GM04503 (cell line): ENCODE measurements around the gene NWD2.

Experiments used
- DNase-seq: peaks from one replicate; pipeline ENCODE4 v3.0.0-alpha.2; 2012; ENCODE audit warnings: low read depth

Gene NWD2

GRCh38 chr4:37465296-37465695 lies 220.8 kb downstream of the NWD2 start:
- DNase-seq: no peak

DNA sequence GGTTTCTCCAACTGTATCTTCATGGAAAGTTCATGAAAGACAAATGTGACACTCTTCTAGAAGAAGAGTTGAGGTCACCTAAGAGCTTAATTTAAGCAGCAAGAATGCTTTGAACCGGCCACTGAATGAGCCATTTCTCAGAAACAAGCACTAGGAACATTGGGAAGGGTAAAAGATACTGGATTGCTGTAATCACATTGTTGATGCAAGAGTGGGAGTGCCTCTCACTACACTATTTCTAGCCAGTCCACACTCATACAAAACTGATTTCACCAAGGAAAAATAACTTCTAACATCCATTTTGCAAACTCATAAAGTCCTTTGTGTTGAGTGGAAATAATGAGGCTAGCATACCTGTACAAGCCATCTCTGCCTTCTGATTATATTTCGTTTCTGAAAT lies 221.3 kb downstream of the NWD2 start:
- DNase-seq: no peak

DNA sequence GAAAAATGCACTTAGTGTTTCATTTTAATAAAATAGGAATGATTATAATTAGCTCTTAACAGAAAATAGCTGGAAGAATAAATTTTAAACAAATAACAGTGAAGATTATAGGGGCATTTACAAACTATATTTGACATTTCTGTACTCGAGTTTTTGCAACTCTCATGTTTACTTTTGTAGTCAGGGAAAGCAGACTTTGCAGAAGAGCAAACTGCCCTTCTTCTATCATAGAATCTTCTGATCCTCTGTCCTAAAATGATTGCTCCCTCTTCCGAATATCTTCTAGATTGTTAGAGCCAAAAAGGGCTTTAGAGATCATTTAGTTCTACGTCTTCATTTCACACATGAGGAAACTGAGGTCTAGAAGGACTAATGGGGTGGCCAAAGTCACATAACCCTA lies 222.7 kb downstream of the NWD2 start:
- no peak for DNase-seq

- DNase-seq: no peak
Observed at GRCh38 chr4:37467824-37468223, 223.3 kb downstream of the NWD2 start.

GRCh38 chr4:37469286-37469685 lies 224.7 kb downstream of the NWD2 start:
- DNase-seq: no peak

DNA sequence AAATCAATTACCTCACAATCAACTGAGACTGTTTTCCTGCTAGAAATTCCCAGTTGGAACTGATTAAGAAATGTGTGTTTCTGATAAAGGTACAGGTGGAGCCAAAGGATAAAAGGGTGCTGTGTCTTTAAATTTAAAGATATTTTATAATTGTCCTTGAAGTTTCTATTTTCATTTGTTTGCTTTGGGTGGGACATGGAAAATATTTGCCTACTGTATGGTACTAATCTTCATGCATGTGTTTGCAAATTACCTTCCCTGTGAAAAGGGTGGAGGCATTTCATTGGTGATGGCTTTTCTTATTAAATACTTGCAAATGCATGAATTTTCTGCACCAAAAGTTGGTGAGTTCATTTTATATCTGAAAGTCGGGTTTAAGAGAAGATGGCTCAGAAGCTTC lies 225.7 kb downstream of the NWD2 start:
- DNase-seq: no peak

- DNase-seq: no peak
Observed at GRCh38 chr4:37471093-37471492, 226.6 kb downstream of the NWD2 start.

DNA sequence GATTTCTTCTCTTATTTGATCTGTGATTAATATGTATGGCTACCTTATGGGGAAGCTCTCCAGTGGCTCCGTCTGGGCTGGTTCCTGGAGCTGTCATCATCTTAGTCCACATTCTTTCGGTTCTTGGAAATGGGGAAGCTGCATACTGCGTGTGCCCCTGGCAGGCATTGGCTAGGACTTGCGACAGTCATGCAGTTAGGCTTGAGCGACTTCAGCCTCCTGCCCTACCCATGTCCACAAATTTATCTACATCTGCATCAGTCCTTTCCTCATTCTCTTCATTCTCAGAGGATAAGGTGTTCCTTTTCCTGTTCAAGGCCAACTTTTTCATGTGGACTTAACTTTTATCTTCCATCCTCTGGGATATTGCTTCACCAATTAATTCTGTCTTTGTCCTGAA lies 227.4 kb downstream of the NWD2 start:
- no peak for DNase-seq

DNA sequence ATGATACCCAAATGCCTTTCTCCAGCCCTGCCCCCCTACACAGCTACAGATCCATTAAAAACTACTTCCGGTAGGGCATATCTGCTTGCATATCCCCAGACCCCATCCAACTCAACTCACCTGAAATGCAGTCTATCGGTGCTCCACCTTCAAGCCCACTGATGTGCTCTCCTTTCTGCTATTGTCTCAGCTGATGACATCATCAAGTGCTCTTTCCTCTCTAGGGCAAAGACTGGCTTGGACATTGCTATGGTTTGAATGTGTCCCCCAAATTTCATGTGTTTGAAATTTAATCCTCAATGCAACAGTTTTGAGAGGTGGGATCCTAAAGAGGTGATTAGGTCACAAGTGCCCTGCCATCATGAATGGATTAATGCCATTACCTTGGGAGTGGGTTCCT lies 229.3 kb downstream of the NWD2 start:
- DNase-seq: no peak

GRCh38 chr4:37475087-37475486 lies 230.5 kb downstream of the NWD2 start:
- no peak for DNase-seq

DNA sequence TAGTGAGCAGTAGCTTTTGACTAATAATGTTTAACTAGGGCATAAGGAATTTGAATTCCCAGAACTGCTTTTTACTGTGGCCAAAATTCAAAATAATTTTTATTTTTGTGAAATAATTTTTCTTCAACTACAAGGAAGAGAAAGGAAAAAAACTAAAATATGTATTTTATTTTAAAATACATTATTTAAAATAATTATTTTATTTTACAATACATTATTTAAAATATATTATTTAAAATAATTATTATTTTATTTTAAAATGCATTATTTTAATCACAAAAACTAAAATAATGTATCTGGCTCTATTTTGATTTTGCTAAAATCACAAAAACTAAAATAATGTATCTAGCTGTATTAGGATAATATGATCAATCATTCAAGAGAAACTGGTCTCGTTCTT lies 231.2 kb downstream of the NWD2 start:
- DNase-seq: no peak

- no peak for DNase-seq
Observed at GRCh38 chr4:37476256-37476655, 231.7 kb downstream of the NWD2 start.

GRCh38 chr4:37476691-37477090 lies 232.1 kb downstream of the NWD2 start:
- no peak for DNase-seq

GRCh38 chr4:37477126-37477525 lies 232.6 kb downstream of the NWD2 start:
- no peak for DNase-seq

DNA sequence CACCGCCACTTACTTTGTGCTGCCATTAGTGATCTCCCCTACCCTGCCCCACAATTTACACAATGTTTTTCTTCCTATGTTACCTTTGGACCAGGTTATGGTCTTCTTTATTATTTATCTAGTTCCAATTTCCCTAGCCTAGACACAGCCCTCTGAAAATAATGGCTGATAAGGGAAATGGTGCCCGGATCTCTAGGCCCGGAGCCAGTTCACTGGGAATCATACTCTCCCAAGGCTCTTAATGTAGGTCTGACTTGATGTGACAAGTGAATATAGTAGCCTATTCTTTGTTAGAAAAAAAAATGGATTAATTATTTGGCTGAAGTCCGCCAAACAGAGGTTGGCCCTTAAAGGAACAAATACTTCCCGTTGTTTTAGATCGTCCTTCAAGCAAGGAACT lies 233.6 kb downstream of the NWD2 start:
- no peak for DNase-seq

- no peak for DNase-seq
Observed at GRCh38 chr4:37480509-37480908, 236.0 kb downstream of the NWD2 start.

- no peak for DNase-seq
Observed at GRCh38 chr4:37481547-37482122, 237.1 kb downstream of the NWD2 start.

DNA sequence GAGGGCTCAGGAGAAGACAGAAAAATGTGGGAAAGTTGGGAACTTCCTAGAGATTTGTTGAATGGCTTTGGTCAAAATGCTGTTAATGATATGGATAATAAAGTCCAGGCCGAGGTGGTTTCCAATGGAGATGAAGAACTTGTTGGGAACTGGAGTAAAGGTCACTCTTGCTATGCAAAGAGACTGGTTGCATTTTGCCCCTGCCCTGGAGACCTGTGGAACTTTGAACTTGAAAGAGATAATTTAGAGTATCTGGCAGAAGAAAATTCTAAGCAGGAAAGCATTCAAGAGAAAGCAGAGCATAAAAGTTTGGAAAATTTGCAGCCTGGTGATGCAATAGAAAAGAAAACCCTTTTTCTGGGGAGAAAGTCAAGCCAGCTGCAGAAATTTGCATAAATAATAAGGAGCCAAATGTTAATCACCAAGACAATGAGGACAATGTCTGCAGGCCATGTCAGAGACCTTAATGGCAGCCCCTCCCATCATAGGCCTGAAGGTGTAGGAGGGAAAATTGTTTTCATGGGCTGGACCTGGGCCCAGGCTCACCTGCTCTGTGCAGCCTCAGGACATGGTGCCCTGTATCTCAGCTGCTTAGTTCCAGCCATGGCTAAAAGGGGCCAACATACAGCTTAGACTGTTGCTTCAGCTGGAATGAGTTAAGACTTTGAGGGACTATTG lies 237.8 kb downstream of the NWD2 start:
- no peak for DNase-seq

DNA sequence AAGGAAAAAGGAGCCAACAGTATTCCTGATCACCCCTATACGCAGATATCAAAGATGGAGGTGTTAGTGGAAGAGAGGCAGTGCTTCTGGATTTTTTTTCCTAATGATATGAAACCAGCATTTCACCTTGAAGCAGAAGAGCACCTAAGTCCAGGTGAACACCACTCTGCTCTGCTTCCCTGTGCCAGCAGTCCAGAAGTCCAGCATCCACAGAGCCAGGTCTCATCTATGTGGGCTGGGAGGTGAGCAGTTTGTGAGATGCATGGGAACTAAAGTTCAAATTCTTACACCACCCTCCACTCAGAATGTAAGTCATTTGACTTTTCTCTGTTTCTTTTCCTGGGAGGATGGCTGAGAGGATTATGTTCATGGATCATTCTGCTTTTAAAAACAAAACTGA lies 239.1 kb downstream of the NWD2 start:
- DNase-seq: no peak

DNA sequence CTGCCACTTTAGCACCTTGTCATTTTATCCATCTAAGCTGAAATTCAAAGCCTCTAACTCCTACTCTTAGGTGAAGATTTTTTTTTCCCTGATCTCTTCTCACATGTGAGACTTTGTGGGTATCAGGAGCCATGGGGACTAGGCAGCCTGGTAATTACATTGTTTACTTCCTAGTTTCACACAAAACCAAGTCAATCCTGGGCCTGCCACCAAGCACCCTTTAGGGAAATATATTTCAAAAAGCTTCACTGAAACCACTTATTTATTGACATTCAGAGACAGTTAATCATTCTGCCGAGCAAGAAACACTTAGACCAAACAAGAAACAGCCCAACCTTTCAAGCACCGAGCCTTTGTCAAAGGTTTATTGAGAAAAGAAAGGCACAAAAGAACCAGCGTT lies 241.6 kb downstream of the NWD2 start:
- no peak for DNase-seq

DNA sequence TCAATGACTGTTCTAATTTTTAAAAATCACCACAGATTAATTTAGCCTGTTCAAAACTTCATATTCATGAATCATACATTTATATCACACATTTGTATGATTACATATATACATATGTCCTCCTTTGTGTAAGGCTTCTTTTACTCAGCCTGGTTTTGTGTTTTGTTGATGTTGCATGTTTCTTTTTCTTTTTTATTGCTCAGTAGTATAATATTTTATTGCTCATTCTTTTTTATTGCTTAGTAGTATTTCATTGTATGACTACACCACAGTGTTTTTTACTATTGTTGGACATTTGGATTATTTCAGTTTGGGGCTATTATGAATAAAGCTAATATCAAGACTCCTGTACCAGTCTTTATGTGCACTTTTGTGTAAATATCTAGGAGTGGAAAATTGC lies 243.1 kb downstream of the NWD2 start:
- no peak for DNase-seq

GRCh38 chr4:37489697-37490096 lies 245.2 kb downstream of the NWD2 start:
- no peak for DNase-seq

GRCh38 chr4:37490391-37491347 lies 246.1 kb downstream of the NWD2 start:
- DNase-seq: no peak
